Motor neuron (in vitro differentiated cells): ENCODE measurements around the gene ETV3. TPM values are rescaled to one million over a fixed set of nuclear protein-coding genes. Genes with fewer than 3 reads are reported as not detected.
A peak's percentile ranks its signal among the peaks of the same experiment; 100 is the strongest.

Experiments used
- ATAC-seq, 8 experiments: fragments of 200-7000 bp; cut with Tn5 transposase; replicated peaks in 6 of 8; 2 replicates each; pipeline ENCODE4 v1.8.0; 2021; ENCODE audit warnings: mild to moderate bottlenecking in 8 of 8, moderate library complexity in 8 of 8
- H3K27ac ChIP-seq, 2 donors: fragments of 250-450 bp; sonication (Bioruptor Pico); 2 replicates each; pipeline ENCODE4 v1.9.0; 2021; ENCODE audit warnings: antibody characterized with exemption in 2 of 2, mild to moderate bottlenecking in 2 of 2, moderate library complexity in 1 of 2
- H3K4me1 ChIP-seq, 2 donors: fragments of 250-450 bp; sonication (Bioruptor Pico); replicated peaks in 1 of 2; 2 replicates each; pipeline ENCODE4 v1.6.1; 2021; ENCODE audit warnings: antibody characterized with exemption in 2 of 2, mild to moderate bottlenecking in 2 of 2, moderate library complexity in 1 of 2
- H3K4me3 ChIP-seq, 5 donors: fragments of 250-450 bp; sonication (Bioruptor Pico); 2 replicates each; pipeline ENCODE4 v1.9.0; 2021; ENCODE audit warnings: antibody characterized with exemption in 5 of 5, mild to moderate bottlenecking in 5 of 5, moderate library complexity in 4 of 5
- WGBS, 10 experiments: fragments of 450-650 bp; shearing (Covaris generic); methylation state at CpG; one replicate each; pipeline ENCODE4 v1.0.0; 2022; 5-methylcytosine and 5-hydroxymethylcytosine counted together
- in situ Hi-C, 9 experiments: fragments of 400-800 bp; cut with MboI; loops; one replicate each; pipeline ENCODE4 v1.15.0; 2021; ENCODE audit warnings: low sequenced_read_pairs in 9 of 9, low pct_unique_long_range_greater_than_20kb in 2 of 9; ENCODE audit not compliant: unreplicated experiment in 9 of 9
- total RNA-seq, 8 experiments: library from RNA; unstranded; fragments of 300-600 nt; gene quantifications; 2 replicates each; pipeline versions ENCODE4 v1.2.3 to v1.2.4, GENCODE V29; 2022

The ETV3 gene
- total RNA-seq, 8 experiments from 2014 or later, result 14.3 to 25.4 (median 20.1) TPM

DNA sequence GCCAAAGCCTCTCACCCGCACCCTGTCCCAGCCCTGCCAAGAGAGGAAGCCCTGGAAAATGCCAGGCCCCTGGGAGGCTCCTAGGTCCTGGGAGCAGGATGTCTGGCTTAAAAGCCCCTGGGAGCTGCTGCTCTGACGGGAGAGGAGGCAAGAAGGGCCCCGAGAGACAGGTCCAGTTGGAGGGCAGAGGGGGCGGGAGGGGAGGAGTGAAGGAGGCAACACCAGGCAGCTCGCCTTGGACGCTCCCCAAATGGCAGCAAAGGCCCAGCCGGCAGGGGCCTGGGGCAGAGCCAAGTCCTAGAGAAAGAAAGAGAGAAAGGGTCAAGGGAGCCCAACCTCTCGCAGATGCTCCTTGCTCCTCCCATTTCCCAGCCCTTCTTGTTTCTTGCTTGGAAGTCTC is 45.4 kb downstream of the ETV3 start:
- WGBS, 10 experiments, result 57 to 100% (median 90%) methylated on average over 1 to 7 of the region's 8 CpGs; no CpG with 5 or more reads in 4 of the 10 experiments
- in situ Hi-C loops, result loop anchor here in 3 of 9 experiments (10.0 to 25.0 kb wide), 3 partner anchors 52 to 394 kb away; no protein-coding TSS in a partner anchor

DNA sequence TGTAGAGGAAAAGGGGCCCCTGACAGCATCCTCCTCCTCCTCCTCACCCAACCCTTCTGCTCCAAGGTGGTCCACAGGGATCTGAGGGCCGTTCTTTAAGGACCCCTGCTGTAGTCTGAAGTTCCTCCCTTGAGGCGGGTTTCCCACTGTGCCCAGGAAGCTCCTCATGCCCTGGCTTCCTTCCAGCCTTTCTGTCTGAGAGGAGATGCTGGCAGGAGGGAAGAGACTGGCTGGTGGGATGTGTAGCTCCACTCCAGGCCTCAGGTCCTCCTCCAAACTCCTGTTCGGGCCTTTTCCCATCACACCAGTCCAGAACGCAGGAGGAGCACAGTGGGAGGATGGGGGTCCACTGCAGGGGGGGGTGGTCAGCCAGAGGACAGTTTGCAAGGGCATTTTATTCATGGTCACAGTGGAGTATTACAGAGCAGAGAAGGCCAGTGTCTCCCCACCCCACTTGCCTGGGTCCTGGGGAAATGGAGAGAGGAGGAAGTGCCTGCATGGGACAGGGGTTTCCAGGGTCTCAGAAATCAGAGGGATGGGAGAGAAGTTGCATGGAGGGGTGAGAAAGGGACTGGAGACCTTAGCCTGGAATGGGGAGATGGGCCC is 46.4 kb downstream of the ETV3 start:
- WGBS, 10 experiments, result 33 to 88% (median 61%) methylated on average over 2 to 4 of the region's 4 CpGs; no CpG with 5 or more reads in 7 of the 10 experiments
- Histone ChIP-seq H3K4me3 (no peak overlapping the region), H3K27ac (no peak overlapping the region), H3K4me1 (peaks cover 2 to 3% of the 10 kb centered on the region in 2 donors)
- no peak for ATAC-seq
- in situ Hi-C loops, result loop anchor here in 3 of 9 experiments (10.0 to 25.0 kb wide), 3 partner anchors 53 to 396 kb away; no protein-coding TSS in a partner anchor

More for the DNA sequence above, 45.4 kb downstream of the ETV3 start:
- peaks cover 2 to 3% of the 10 kb centered on the region in 2 donors for H3K4me1 ChIP-seq
- H3K4me3 ChIP-seq, result no peak overlapping the region
- H3K27ac ChIP-seq, result no peak overlapping the region
- ATAC-seq, result no peak

DNA sequence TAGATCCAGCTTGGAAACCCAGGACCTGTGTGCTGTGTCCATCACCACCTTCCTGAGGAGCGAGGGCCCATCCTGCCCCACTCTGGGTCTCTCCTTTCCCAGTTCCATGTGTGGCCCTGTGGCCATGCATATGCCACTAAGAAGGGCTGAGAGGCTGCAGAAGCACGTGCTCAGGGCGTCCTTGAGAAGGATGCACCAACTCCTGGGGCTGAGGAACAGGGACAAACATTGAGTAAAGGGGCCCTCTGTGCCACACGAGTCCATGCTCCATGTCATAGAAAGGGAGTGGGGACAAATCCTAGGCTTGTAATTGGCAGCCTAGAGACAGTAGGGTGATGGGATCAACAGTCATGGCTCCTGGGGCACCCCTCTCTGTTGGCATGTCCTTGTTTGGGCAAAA is 47.0 kb downstream of the ETV3 start:
- no peak for ATAC-seq
- Histone ChIP-seq H3K4me3 (no peak overlapping the region), H3K4me1 (peaks cover 2 to 3% of the 10 kb centered on the region in 2 donors), H3K27ac (no peak overlapping the region)
- 52 to 100% (median 83%) methylated on average over 2 to 4 of the region's 4 CpGs; no CpG with 5 or more reads in 4 of the 10 experiments for WGBS, 10 experiments
- in situ Hi-C loops, result loop anchor here in 3 of 9 experiments (10.0 to 25.0 kb wide), 3 partner anchors 54 to 396 kb away; no protein-coding TSS in a partner anchor

DNA sequence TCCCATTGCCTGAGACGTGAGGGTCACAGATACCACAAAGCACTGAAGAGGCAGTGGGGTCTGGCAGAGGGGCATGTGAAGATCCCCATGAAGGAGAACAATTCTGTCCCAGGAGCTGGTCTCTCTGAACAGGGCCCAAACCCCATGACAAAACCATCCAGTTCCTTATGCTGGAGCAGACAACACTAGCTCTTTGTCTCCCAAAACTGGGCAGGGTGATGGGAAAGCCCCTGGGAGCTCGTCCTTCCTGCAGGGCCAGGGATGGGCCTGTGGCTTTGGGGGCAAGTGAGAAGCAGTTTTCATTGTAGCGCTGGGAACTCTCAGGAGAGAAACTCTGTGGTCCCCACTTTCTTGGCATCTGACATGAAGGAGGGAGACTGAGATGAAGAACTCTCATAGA is 47.4 kb downstream of the ETV3 start:
- no peak for ATAC-seq
- in situ Hi-C loops, result loop anchor here in 3 of 9 experiments (10.0 to 25.0 kb wide), 3 partner anchors 54 to 397 kb away; no protein-coding TSS in a partner anchor
- WGBS, 10 experiments, result 17 to 100% (median 80%) methylated on average over 1 to 3 of the region's 3 CpGs; no CpG with 5 or more reads in 3 of the 10 experiments

DNA sequence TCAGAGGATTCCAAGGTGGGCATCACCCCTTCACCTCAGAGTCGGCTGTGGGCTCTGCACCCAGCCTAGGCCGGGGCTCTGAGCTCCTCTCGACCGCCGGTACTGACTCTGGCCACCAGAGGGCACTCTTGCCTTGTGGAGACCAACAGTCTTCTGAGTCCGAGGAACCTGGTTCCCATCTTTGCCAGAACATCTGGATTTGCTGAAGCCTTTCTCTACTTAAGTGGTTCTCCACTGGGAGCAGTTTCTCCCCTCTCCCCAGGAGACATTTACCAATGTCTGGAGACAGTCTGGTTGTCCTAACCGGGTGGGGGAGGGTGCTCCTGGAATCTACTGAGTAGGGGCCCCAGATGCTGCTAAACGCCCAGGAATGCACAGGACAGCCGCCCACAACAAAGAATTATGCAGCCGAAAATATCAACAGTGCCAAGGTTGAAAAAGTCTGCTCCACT is 48.0 kb downstream of the ETV3 start:
- in situ Hi-C loops, result loop anchor here in 3 of 9 experiments (10.0 to 25.0 kb wide), 3 partner anchors 55 to 397 kb away; no protein-coding TSS in a partner anchor
- H3K4me1 ChIP-seq, result peaks cover 2 to 3% of the 10 kb centered on the region in 2 donors
- H3K27ac ChIP-seq, result no peak overlapping the region
- WGBS, 10 experiments, result 0 to 56% (median 10%) methylated on average over 1 to 10 of the region's 10 CpGs; no CpG with 5 or more reads in 2 of the 10 experiments
- ATAC-seq, result peak; percentile 95 to 99 (median 98)
- H3K4me3 ChIP-seq, result no peak overlapping the region

More for the DNA sequence above, 47.4 kb downstream of the ETV3 start:
- no peak overlapping the region for H3K4me3 ChIP-seq
- no peak overlapping the region for H3K27ac ChIP-seq
- H3K4me1 ChIP-seq, result peaks cover 2 to 3% of the 10 kb centered on the region in 2 donors

DNA sequence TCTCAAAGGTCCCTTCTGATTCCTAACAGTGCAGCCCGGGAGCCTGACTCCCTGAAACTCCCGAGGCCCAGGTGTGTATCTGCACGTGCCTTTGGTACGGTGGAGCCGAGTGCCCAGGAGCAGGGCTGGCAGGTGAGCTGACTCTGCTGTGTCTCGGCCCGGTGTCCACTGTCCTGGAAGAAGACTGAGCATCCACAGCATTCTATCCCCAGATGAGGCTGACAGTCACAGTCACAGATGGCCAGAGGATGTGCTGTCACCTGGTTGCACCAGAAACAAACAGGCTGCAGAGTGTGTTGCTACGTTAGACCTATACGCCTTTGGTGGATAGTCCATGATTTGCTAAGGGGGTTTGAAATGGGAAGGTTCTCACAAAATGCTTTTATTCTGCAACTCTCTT is 48.4 kb downstream of the ETV3 start:
- H3K4me1 ChIP-seq, result peaks cover 2 to 3% of the 10 kb centered on the region in 2 donors
- in situ Hi-C loops, result loop anchor here in 4 of 9 experiments (10.0 to 25.0 kb wide), 3 partner anchors 55 to 398 kb away; no protein-coding TSS in a partner anchor
- WGBS, 10 experiments, result 20 to 100% (median 90%) methylated on average over 1 to 8 of the region's 9 CpGs; no CpG with 5 or more reads in 3 of the 10 experiments
- peak in 6 of 8 experiments; percentile 35 to 66 (median 59) for ATAC-seq
- no peak overlapping the region for H3K4me3 ChIP-seq
- H3K27ac ChIP-seq, result no peak overlapping the region

DNA sequence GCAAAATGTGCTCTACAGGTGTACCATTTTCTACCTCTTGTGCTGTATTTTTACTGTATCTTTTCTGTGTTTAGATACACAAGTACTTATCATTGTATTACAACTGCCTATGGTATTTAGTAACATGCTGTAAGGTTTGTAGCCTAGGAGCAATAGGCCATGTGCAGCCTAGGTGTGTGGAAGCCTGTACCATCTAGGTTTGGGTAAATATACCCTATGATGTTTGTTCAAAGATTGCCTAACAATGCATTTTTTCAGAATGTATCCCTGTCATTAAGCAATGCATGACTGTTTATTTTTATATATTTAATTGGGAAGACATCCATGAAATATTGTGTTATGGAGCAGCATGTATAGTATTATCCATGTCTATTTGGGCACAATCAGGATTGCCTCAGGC is 49.6 kb downstream of the ETV3 start:
- ATAC-seq, result no peak
- in situ Hi-C loops, result loop anchor here in 2 of 9 experiments (10.0 to 25.0 kb wide), 2 partner anchors 66 to 399 kb away; no protein-coding TSS in a partner anchor
- Histone ChIP-seq H3K4me3 (no peak overlapping the region), H3K27ac (no peak overlapping the region), H3K4me1 (peaks cover 2 to 3% of the 10 kb centered on the region in 2 donors)

DNA sequence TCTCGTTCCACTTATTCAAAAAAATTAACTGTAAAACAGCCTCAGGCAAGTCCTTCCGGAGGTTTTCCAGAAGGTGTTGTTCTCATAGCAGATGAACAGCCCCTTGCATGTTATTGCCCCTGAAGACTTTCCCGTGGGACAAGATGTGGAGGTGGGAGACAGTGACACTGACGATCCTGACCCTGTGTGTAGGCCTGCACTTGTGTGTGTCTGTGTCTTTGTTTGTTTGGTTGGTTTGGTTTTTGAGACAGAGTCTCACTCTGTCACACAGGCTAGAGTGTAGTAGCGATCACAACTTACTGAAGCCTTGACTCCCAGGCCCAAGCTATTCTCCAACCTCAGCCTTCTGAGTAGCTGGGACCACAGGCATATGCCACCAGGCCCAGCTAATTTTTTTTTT is 51.2 kb downstream of the ETV3 start:
- Histone ChIP-seq H3K4me1 (peaks cover 2 to 3% of the 10 kb centered on the region in 2 donors), H3K27ac (no peak overlapping the region), H3K4me3 (no peak overlapping the region)
- WGBS, 10 experiments, result 29 to 93% (median 83%) methylated on average over 1 to 5 of the region's 5 CpGs
- ATAC-seq, result no peak
- in situ Hi-C loops, result loop anchor here in 2 of 9 experiments (10.0 to 25.0 kb wide), 2 partner anchors 68 to 400 kb away; no protein-coding TSS in a partner anchor

DNA sequence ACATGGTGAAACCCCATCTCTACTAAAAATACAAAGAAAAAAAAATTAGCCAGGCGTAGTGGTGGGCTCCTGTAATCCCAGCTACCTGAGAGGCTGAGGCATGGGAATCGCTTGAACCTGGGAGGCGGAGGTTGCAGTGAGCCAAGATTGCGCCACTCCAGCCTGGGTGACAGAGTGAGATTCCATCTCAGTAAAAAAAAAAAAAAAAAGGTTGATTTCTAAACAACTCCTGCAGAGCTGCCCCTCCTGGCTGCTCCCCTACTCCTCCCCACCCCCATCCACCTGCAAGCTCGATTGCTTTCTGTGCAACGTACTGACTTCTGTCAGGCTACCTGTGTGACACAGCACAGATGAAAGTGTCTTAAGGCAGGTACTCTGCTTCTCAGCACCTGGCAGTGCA is 51.9 kb downstream of the ETV3 start:
- H3K4me1 ChIP-seq, result peaks cover 2 to 3% of the 10 kb centered on the region in 2 donors
- ATAC-seq, result no peak
- WGBS, 10 experiments, result 38 to 100% (median 74%) methylated on average over 1 to 4 of the region's 6 CpGs; no CpG with 5 or more reads in 4 of the 10 experiments
- no peak overlapping the region for H3K27ac ChIP-seq
- in situ Hi-C loops, result loop anchor here in 2 of 9 experiments (10.0 to 25.0 kb wide), 2 partner anchors 69 to 401 kb away; no protein-coding TSS in a partner anchor
- no peak overlapping the region for H3K4me3 ChIP-seq

DNA sequence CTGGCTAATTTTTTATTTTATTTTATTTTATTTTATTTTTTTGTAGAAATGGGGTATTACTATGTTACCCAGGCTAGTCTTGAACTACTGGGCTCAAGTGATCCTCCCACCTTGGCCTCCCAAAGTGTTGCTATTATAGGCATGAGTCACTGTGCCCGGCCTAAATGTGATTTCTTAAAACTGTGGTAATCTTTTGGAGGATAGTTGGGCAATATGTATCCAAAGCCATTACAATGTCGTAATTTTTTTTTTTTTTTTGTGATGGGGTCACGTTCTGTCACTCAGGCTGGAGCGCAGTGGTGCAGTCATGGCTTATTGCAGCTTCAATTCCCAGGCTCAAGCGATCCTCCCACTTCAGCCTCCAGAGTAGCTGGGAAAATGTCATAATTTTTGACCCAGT is 52.8 kb downstream of the ETV3 start:
- H3K4me1 ChIP-seq, result peaks cover 2% of the 10 kb centered on the region in 2 donors
- WGBS, 10 experiments, result 29 to 94% (median 85%) methylated on average over 1 to 5 of the region's 5 CpGs
- H3K4me3 ChIP-seq, result no peak overlapping the region
- H3K27ac ChIP-seq, result no peak overlapping the region
- in situ Hi-C loops, result loop anchor here in 2 of 9 experiments (10.0 to 25.0 kb wide), 2 partner anchors 69 to 402 kb away; no protein-coding TSS in a partner anchor
- ATAC-seq, result no peak

DNA sequence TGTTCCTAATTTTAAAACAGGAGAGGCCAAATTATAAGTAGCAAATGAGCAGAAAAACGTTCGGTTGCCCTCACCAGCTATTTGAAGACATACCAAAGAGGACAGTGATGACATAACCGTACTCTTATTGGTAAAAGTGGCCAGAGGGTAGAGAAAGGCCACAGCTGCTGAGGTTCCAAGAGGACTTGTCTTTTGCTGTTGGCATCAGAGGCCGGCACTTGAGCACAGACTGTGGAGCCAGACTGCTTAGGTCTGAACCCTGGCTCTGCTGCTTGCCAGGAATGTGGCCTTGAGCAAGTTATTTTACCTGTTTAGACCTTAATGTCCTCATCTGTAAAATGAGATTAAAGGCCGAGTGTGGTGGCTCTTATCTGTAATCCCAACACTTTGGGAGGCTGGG is 53.5 kb downstream of the ETV3 start:
- in situ Hi-C loops, result loop anchor here in 2 of 9 experiments (10.0 to 25.0 kb wide), 2 partner anchors 70 to 403 kb away; no protein-coding TSS in a partner anchor
- 40 to 100% (median 80%) methylated on average over 1 to 5 of the region's 5 CpGs; no CpG with 5 or more reads in 3 of the 10 experiments for WGBS, 10 experiments
- ATAC-seq, result no peak

DNA sequence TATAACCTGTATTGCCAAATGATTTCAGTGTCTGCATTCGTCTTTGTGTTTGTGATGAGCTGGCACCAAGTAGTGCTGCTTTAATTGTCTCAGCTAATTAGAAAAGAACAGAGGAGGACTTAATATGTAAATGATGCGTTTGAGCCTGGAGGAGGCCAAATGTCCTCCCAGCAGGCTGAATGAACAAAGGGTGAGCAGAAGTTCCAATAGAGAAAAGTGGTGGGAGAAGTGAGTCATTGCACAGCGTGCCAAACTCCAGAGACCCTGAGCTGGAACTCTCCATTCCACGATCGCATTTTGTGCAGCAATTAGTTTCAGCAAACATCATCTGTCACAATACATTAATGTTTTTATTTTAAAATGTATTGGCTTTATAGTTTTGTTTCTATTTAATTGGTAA is 56.5 kb downstream of the ETV3 start:
- ATAC-seq, result no peak
- WGBS, 10 experiments, result 22 to 73% (median 57%) methylated on average over 1 to 5 of the region's 5 CpGs; no CpG with 5 or more reads in 1 of the 10 experiments
- in situ Hi-C loops, result loop anchor here in 2 of 9 experiments (10.0 to 25.0 kb wide), 2 partner anchors 73 to 406 kb away; no protein-coding TSS in a partner anchor
- Histone ChIP-seq H3K4me3 (no peak overlapping the region), H3K4me1 (no peaks in the 10 kb centered on the region), H3K27ac (no peak overlapping the region)

More for the DNA sequence above, 53.5 kb downstream of the ETV3 start:
- H3K4me1 ChIP-seq, result no peaks in the 10 kb centered on the region
- H3K4me3 ChIP-seq, result no peak overlapping the region
- no peak overlapping the region for H3K27ac ChIP-seq

DNA sequence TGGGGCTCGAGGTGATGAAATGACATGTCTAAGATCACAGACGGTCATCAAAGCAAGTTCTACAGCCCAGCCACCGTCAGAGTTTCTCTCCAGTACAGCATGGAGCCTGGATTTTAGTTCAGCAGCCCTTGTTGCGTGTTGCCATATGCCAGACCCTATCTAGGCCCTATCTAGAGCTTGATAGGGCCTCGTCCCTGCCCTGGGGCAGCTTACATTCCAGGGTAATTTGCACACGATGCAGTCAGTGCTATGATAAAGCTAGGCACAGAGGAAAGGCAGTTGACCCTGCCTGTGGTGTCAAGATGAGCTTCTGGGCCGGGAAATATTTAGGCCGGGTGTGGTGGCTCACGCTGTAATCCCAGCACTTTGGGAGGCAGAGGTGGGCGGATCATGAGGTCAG is 57.5 kb downstream of the ETV3 start:
- in situ Hi-C loops, result loop anchor here in 2 of 9 experiments (10.0 to 25.0 kb wide), 2 partner anchors 74 to 407 kb away; no protein-coding TSS in a partner anchor
- Histone ChIP-seq H3K4me1 (no peaks in the 10 kb centered on the region), H3K4me3 (no peak overlapping the region), H3K27ac (no peak overlapping the region)
- ATAC-seq, result peak in 2 of 8 experiments; percentile 35 to 47
- WGBS, 10 experiments, result 42 to 92% (median 81%) methylated on average over 2 to 9 of the region's 10 CpGs; no CpG with 5 or more reads in 3 of the 10 experiments
